ENCODE data around the gene EEPD1. TPM values are rescaled to one million over a fixed set of nuclear protein-coding genes. Genes with fewer than 3 reads are reported as not detected.

Gene EEPD1
- total RNA-seq, 4 donors from 2014 or later, result 19.8 to 46.3 (median 29.3) TPM

DNA sequence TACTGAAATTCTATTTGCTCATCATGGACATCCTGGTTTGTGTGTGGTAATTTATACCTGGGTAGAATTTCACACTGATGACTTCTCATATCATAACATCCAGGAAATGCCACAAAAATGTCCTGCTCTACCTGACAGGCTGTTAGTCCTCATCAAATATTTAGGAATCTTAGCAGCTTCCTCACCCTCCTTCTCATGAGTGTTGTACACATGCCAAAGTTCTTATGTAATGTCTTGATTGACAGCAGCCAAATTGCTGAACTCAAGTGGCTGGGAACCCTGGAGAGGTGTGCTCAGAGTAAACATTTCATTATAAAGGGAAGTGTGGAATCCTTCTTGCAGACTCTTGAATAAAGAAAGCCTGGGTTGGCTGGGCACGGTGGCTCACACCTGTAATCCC, 8.9 kb downstream of the EEPD1 start:
- peaks cover 0 to 34% (median 3%) of the 10 kb centered on the region in 4 donors for H3K4me1 ChIP-seq
- H3K27me3 ChIP-seq, result no peaks in the 10 kb centered on the region
- no peak for DNase-seq
- H3K9me3 ChIP-seq, result no peaks in the 10 kb centered on the region
- H3K36me3 ChIP-seq, result no peaks in the 10 kb centered on the region
- H3K4me3 ChIP-seq, result no peak overlapping the region
- no peak overlapping the region for H3K27ac ChIP-seq
- TF ChIP-seq POLR2A (IDR thresholded peaks at IDR 0.05), result no peak
- TF ChIP-seq, protein P1, sequence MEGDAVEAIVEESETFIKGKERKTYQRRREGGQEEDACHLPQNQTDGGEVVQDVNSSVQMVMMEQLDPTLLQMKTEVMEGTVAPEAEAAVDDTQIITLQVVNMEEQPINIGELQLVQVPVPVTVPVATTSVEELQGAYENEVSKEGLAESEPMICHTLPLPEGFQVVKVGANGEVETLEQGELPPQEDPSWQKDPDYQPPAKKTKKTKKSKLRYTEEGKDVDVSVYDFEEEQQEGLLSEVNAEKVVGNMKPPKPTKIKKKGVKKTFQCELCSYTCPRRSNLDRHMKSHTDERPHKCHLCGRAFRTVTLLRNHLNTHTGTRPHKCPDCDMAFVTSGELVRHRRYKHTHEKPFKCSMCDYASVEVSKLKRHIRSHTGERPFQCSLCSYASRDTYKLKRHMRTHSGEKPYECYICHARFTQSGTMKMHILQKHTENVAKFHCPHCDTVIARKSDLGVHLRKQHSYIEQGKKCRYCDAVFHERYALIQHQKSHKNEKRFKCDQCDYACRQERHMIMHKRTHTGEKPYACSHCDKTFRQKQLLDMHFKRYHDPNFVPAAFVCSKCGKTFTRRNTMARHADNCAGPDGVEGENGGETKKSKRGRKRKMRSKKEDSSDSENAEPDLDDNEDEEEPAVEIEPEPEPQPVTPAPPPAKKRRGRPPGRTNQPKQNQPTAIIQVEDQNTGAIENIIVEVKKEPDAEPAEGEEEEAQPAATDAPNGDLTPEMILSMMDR (IDR thresholded peaks at IDR 0.05), result no peak

DNA sequence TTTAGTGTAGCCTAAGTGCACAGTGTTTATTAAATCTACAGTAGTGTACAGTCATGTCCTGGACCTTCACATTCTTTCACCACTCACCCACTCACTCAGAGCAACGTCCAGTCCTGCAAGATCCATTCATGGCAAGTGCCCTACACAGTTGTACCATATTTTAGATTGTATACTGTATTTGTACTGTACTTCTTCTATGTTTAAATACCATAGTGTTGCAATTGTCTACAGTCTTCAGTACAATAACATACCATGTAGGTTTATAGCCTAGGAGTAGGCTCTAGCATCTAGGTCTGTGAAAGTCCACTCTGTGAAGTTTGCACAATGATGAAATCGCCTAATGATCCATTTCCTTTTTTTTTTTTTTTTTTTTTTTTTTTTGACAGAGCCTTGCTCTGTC, 12.0 kb downstream of the EEPD1 start:
- no peak for DNase-seq
- no peak overlapping the region for H3K4me3 ChIP-seq
- H3K4me1 ChIP-seq, result peaks cover 0 to 8% (median 0%) of the 10 kb centered on the region in 4 donors
- H3K9me3 ChIP-seq, result no peaks in the 10 kb centered on the region
- H3K27me3 ChIP-seq, result no peaks in the 10 kb centered on the region
- TF ChIP-seq, protein P1 (IDR thresholded peaks at IDR 0.05), result no peak
- TF ChIP-seq POLR2A (IDR thresholded peaks at IDR 0.05), result no peak
- no peak overlapping the region for H3K27ac ChIP-seq
- H3K36me3 ChIP-seq, result no peaks in the 10 kb centered on the region

DNA sequence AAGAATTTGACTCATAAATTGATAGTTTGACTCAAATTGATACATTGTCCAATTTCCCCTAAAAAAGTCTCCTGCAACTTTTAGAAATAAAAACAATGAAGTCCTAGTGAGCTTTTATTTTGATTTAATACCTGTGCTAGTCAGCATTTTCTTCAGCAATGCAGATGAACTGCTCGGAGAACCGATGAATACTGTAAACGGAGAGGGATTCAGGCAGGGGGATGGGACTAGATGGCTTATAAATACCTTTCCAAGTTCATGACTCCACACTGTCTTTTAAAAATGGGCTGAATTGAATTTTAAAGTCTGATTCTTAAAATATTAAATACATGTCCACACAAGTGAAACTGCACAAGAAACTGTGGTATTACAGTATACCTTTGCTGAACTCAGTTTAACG, 12.7 kb downstream of the EEPD1 start:
- Histone ChIP-seq H3K9me3 (no peaks in the 10 kb centered on the region), H3K4me3 (no peak overlapping the region), H3K4me1 (peaks cover 0 to under 1% (median 0%) of the 10 kb centered on the region in 4 donors), H3K27ac (no peak overlapping the region), H3K36me3 (no peaks in the 10 kb centered on the region), H3K27me3 (no peaks in the 10 kb centered on the region)
- DNase-seq, result no peak
- TF ChIP-seq POLR2A (IDR thresholded peaks at IDR 0.05), result no peak

DNA sequence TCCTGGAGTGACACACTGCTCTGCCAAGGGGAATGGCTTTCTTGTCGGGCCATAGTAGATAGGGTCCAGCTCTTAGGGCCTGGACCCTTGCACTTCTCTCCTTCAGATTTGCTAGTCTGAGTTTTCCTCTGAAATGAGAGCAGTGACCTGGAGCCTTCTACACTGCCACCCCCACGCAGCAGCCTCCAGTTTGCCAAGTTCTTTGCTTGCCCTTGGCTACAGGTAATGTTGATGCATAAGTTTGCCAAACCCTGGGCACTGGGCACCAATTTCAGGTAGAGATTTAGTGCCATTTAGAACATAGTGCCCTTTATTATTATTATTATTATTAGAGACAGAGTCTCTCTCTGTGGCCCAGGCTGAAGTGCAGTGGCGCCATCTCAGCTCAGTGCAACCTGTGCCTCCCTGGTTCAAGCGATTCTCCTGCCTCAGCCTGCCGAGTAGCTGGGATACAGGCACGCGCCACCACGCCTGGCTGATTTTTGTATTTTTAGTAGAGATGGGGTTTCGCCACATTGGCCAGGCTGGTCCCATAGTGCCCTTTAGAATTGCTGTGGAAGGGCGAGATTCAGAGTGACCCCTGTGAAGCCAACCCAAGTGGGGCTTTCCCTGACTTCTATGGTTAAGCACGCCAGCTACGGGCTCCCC, 14.5 kb downstream of the EEPD1 start:
- H3K27ac ChIP-seq, result no peak overlapping the region
- H3K36me3 ChIP-seq, result no peaks in the 10 kb centered on the region
- H3K4me1 ChIP-seq, result no peaks in the 10 kb centered on the region
- no peak for TF ChIP-seq POLR2A (IDR thresholded peaks at IDR 0.05)
- TF ChIP-seq, protein P1 (IDR thresholded peaks at IDR 0.05), result no peak
- no peak overlapping the region for H3K4me3 ChIP-seq
- H3K27me3 ChIP-seq, result no peaks in the 10 kb centered on the region
- H3K9me3 ChIP-seq, result no peaks in the 10 kb centered on the region
- no peak for DNase-seq

DNA sequence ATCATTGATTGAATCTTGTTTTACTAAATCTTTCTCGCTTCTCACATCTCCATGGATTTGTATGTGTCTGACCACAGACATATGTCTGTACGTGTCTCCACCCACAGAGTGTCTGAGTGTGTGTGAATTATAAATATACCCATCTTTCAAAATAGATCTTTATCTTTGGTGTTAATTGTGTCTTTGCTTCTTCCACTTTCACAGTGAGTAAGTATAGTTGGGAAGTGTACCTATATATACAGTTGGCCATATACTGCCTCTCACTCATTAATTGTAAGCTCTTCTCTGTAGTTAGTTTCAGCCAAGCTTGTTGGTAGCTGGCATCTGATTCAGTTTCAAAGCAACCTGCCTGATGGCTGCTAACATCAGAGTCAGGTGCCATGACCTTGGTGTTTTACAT, 18.4 kb downstream of the EEPD1 start:
- Histone ChIP-seq H3K4me3 (no peak overlapping the region), H3K36me3 (no peaks in the 10 kb centered on the region), H3K4me1 (no peaks in the 10 kb centered on the region), H3K27me3 (no peaks in the 10 kb centered on the region), H3K9me3 (no peaks in the 10 kb centered on the region), H3K27ac (no peak overlapping the region)
- no peak for DNase-seq
- no peak for TF ChIP-seq POLR2A (IDR thresholded peaks at IDR 0.05)
- TF ChIP-seq, protein P1 (IDR thresholded peaks at IDR 0.05), result no peak

DNA sequence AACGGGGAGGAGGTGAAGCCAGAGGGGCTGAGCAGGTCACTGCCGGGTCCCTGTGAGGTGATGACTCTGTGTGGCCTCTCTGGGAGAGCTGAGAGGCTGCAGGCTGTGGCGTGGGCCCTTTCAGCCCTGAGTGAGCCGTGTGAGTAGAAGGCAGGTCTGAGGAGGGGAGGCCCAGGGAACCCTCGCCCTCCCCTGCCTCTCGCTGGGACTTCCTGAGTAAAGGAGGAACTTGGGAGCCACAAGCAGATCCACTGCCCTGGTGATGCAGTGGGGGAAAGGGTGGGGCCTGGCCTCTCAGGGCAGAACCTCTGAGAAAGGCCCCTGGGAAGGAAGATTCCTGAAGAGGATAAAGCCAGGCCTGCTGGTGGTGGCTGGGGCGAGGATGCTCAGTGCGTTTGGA, 22.8 kb downstream of the EEPD1 start:
- H3K36me3 ChIP-seq, result no peaks in the 10 kb centered on the region
- no peak for DNase-seq
- no peaks in the 10 kb centered on the region for H3K9me3 ChIP-seq
- TF ChIP-seq POLR2A (IDR thresholded peaks at IDR 0.05), result no peak
- TF ChIP-seq, protein P1 (IDR thresholded peaks at IDR 0.05), result no peak
- peak overlapping the region in 2 of 4 donors; percentile 21 to 42 for H3K27ac ChIP-seq
- no peak overlapping the region for H3K4me3 ChIP-seq
- H3K27me3 ChIP-seq, result no peaks in the 10 kb centered on the region
- H3K4me1 ChIP-seq, result no peaks in the 10 kb centered on the region

Data from Peyer's patch (tissue), 4 donors.